CD8-positive, alpha-beta memory T cell (primary cell): ENCODE results near the gene CDK10. TPM values are rescaled to one million over a fixed set of nuclear protein-coding genes. Genes with fewer than 3 reads are reported as not detected.
A peak's percentile ranks its signal among the peaks of the same experiment; 100 is the strongest.
"Not testable (repeated sequence)": the region's sequence is repeated elsewhere in the genome, so short reads cannot be mapped to it uniquely, and the experiment has no call there.

Experiments
- CTCF ChIA-PET: fragments of 350-600 bp; sonication (Branson Sonifier 250); formaldehyde crosslinking; loops from one replicate; lab custom pipeline; 2021; ENCODE audit warnings: antibody characterized with exemption; lab: Charles Lee
- POLR2A ChIA-PET: fragments of 350-600 bp; sonication (Branson Sonifier 250); formaldehyde crosslinking; loops from one replicate; lab custom pipeline; 2021; ENCODE audit warnings: antibody characterized with exemption; lab: Charles Lee
- DNase-seq, 5 donors: peaks; one replicate each; pipeline versions ENCODE4 v3.0.0 to v3.0.0-alpha.2; 2020 to 2022; ENCODE audit warnings: mixed read lengths in 1 of 5
- H3K27ac ChIP-seq: one replicate; pipeline ENCODE4 v1.7.0; 2013; ENCODE audit warnings: low read depth, mild to moderate bottlenecking, low read length, moderate library complexity
- H3K27me3 ChIP-seq: 2 replicates; pipeline ENCODE4 v1.7.0; 2013; ENCODE audit warnings: low read length, mild to moderate bottlenecking; ENCODE audit not compliant: insufficient read depth, poor library complexity, severe bottlenecking
- H3K36me3 ChIP-seq: 2 replicates; pipeline ENCODE4 v1.7.0; 2013; ENCODE audit warnings: mild to moderate bottlenecking, low read length, moderate library complexity; ENCODE audit not compliant: insufficient read depth
- H3K4me1 ChIP-seq: 2 replicates; pipeline ENCODE4 v1.7.0; 2013; ENCODE audit warnings: mild to moderate bottlenecking, low read length, moderate library complexity; ENCODE audit not compliant: insufficient read depth
- H3K4me3 ChIP-seq: 2 replicates; pipeline ENCODE4 v1.7.0; 2013; ENCODE audit warnings: mild to moderate bottlenecking, low read length
- H3K9me3 ChIP-seq: 2 replicates; pipeline ENCODE4 v1.7.0; 2013; ENCODE audit warnings: mild to moderate bottlenecking, low read length
- H3K27ac Mint-ChIP-seq, 8 donors: one replicate each; pipeline ENCODE4 v1.8.0; 2020 to 2021; ENCODE audit warnings: mixed read lengths in 8 of 8, mild to moderate bottlenecking in 6 of 8, inconsistent platforms in 3 of 8, moderate library complexity in 3 of 8
- H3K27me3 Mint-ChIP-seq, 2 donors: one replicate each; pipeline ENCODE4 v1.8.0; 2020 to 2021; ENCODE audit warnings: mixed read lengths in 2 of 2, mild to moderate bottlenecking in 1 of 2, moderate library complexity in 1 of 2
- H3K36me3 Mint-ChIP-seq, 3 donors: one replicate each; pipeline ENCODE4 v1.8.0; 2020 to 2021; ENCODE audit warnings: mixed read lengths in 3 of 3, inconsistent platforms in 1 of 3, mild to moderate bottlenecking in 1 of 3
- H3K4me1 Mint-ChIP-seq, 3 donors: one replicate each; pipeline ENCODE4 v1.8.0; 2020 to 2021; ENCODE audit warnings: mixed read lengths in 3 of 3, inconsistent platforms in 1 of 3, mild to moderate bottlenecking in 1 of 3
- H3K4me3 Mint-ChIP-seq, 7 donors: one replicate each; pipeline ENCODE4 v1.8.0; 2020 to 2021; ENCODE audit warnings: mixed read lengths in 7 of 7, mild to moderate bottlenecking in 6 of 7, moderate library complexity in 4 of 7, inconsistent platforms in 2 of 7
- H3K9me3 Mint-ChIP-seq, 5 donors: one replicate each; pipeline ENCODE4 v1.8.0; 2020 to 2022; ENCODE audit warnings: mixed read lengths in 5 of 5, mild to moderate bottlenecking in 3 of 5, moderate library complexity in 2 of 5, inconsistent platforms in 1 of 5
- polyA plus RNA-seq: library from polyadenylated mRNA; unstranded; fragments of 300-500 nt; fragmentation: Illumina TruSeq; gene quantifications from one replicate; pipeline ENCODE4 v1.2.3, GENCODE V29; 2021
- total RNA-seq, 2 experiments: library from RNA; stranded (reverse); gene quantifications; one replicate each; pipeline ENCODE4 v1.2.3, GENCODE V29; 2021

CDK10 gene
- total and polyA plus RNA-seq, 3 experiments from 2014 or later: 31.8 to 79.0 (median 74.8) TPM

DNA sequence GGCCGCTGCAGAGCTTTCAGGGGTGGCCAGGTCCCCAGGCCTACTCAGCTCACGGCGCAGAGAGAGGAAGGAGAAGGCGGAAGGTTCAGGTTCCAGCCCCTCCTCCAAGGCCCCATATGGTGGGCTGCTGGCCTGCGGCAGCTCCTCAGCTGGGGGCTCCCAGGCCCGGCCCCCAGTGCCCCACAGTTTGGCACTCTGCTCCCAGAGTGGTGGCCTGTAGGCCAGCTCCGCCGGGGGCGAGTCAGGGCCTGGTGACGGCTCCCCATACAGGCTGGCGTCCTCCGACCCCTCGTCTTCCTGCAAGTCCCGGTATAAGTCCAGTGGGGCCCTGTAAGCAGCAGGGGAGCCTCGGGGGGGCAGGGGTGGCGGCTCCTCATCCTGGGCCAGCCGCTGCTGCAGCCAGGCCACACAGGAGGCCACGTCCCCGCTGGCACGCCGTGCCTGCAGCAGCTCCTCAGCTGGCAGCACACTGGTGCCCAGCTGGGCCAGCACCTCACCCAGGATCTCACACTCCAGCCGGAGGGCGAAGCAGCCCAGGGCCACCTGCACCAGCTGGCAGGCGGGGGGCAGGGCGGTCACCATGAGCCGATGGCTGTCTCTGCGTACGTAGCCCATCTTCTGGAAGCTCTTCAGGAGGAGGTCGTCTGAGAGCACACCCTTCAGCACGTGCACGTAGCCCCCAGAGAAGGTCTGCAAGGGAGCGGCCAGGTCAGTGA is 11.3 kb downstream of the CDK10 start:
- H3K4me3 Mint-ChIP-seq: peak overlapping the region in 1 of 7 donors; percentile 54
- peak overlapping the region in 1 of 8 donors; percentile 61 for H3K27ac Mint-ChIP-seq
- H3K4me1 Mint-ChIP-seq: peaks cover 20 to 45% (median 26%) of the 10 kb centered on the region in 3 donors
- H3K9me3 Mint-ChIP-seq: no peaks in the 10 kb centered on the region
- Histone ChIP-seq H3K36me3 (peaks cover 4% of the 10 kb centered on the region), H3K4me3 (no peak overlapping the region), H3K9me3 (no peaks in the 10 kb centered on the region), H3K27ac (no peak overlapping the region), H3K27me3 (no peaks in the 10 kb centered on the region), H3K4me1 (peaks cover 34% of the 10 kb centered on the region)
- H3K36me3 Mint-ChIP-seq: peaks cover 0 to 25% (median 0%) of the 10 kb centered on the region in 3 donors
- peak in 1 of 5 donors; percentile 52 for DNase-seq
- ChIA-PET CTCF (interaction anchor here (0.6 to 17.8 kb wide), 6 partner anchors 8 to 163 kb away, joined by 4 to 323 read pairs (median 11); partner anchors contain the start of gene CDK10), POLR2A (interaction anchor here (0.6 kb wide), 2 partner anchors 92 to 167 kb away, joined by 3 to 13 read pairs; no protein-coding TSS in a partner anchor)
- H3K27me3 Mint-ChIP-seq: no peaks in the 10 kb centered on the region

DNA sequence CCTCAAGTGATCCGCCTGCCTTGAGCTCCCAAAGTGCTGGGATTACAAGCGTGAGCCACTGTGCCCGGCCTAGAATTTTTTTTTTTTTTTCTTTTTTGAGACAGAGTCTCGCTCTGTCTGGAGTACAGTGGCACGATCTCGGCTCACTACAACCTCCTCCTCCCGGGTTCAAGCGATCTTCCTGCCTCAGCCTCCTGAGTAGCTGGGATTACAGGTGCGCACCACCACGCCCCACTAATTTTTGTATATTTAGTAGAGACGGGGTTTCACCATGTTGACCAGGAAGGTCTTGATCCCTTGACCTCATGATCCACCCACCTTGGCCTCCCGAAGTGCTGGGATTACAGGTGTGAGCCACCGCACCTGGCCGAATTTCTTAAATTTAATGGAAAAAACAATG is 12.2 kb downstream of the CDK10 start:
- H3K27ac ChIP-seq, H3K9me3 ChIP-seq, H3K27me3 ChIP-seq, H3K4me3 ChIP-seq, H3K9me3 Mint-ChIP-seq, H3K27me3 Mint-ChIP-seq, H3K36me3 ChIP-seq: not testable (repeated sequence)
- Mint-ChIP-seq H3K4me3 (peak overlapping the region in 1 of 7 donors; percentile 68), H3K36me3 (peaks cover 0 to 16% (median 0%) of the 10 kb centered on the region in 3 donors), H3K4me1 (peaks cover 20 to 45% (median 28%) of the 10 kb centered on the region in 3 donors), H3K27ac (peak overlapping the region in 6 of 8 donors; percentile 57 to 95 (median 74))
- DNase-seq: peak in 1 of 5 donors; percentile 42
- ChIA-PET CTCF (interaction anchor here (0.6 to 17.8 kb wide), 8 partner anchors 10 to 210 kb away, joined by 4 to 323 read pairs (median 20); partner anchors contain the start of gene CDK10), POLR2A (interaction anchor here (1.0 kb wide), 1 partner anchor 12 kb away, joined by 3 read pairs; the partner anchor contains the start of gene CDK10)
- peaks cover 34% of the 10 kb centered on the region for H3K4me1 ChIP-seq

DNA sequence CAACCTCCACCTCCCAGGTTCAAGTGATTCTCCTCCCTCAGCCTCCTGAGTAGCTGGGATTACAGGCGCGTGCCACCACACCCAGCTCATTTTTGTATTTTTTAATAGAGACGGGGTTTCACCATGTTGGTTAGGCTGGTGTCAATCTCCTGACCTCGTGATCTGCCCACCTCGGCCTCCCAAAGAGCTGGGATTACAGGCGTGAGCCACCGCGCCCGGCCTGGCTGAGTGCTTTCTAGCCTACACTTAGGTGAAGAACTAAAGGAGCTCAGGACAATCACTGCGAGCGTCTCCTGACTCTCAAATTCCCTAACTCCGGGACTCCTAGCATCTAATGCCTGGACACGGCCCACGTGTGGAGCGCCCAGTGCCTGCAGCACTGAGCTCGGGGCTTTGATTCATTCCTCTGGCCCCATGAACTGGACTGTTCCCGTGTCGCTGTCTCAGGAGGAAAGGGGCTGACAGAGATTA is 13.2 kb downstream of the CDK10 start:
- DNase-seq, H3K4me3 ChIP-seq, H3K27me3 ChIP-seq, H3K9me3 Mint-ChIP-seq, H3K27me3 Mint-ChIP-seq, H3K9me3 ChIP-seq, H3K36me3 ChIP-seq: not testable (repeated sequence)
- H3K4me1 ChIP-seq: peaks cover 34% of the 10 kb centered on the region
- ChIA-PET POLR2A (interaction anchor here (0.6 to 1.9 kb wide), 5 partner anchors 13 to 174 kb away, joined by 3 to 10 read pairs (median 4); partner anchors contain the start of genes CDK10 and FANCA), CTCF (interaction anchor here (0.7 to 17.8 kb wide), 34 partner anchors 8 to 1857 kb away, joined by 3 to 323 read pairs (median 6); partner anchors contain the start of genes CDK10, CHMP1A, MC1R and SPATA33)
- H3K4me1 Mint-ChIP-seq: peaks cover 20 to 45% (median 28%) of the 10 kb centered on the region in 3 donors
- H3K36me3 Mint-ChIP-seq: peaks cover 0 to 11% (median 0%) of the 10 kb centered on the region in 3 donors
- peak overlapping the region; percentile 81 to 97 (median 90) for H3K27ac Mint-ChIP-seq
- H3K27ac ChIP-seq: peak overlapping the region; percentile 96
- H3K4me3 Mint-ChIP-seq: peak overlapping the region in 5 of 7 donors; percentile 57 to 78 (median 68)

DNA sequence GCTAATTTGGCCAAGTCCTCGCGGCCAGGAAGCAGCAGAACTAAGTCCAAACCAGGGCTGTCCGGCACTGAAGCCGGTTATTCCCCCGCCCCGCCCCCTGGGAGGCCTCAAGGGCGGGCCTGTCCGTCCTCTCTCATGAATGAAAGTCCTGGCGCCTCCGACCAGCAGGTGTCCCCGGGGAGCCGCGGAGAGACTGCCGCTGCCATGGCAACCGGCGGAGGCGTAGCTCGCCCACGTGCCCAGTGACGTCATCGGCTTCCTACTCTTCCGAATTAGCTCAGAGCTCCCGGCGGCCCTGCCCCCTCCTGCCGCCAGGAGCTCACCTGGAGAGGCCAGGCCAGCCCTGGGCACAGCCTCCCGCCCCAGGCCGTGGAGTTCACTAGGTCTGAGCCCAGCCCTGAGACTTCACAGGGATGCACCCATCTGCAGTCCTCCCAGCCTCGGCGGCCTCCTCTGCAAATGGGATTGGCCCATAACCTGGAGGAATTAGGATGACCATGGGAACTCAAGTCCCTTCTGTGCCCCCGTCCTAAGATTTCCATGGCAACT is 13.7 kb downstream of the CDK10 start:
- Mint-ChIP-seq H3K4me3 (peak overlapping the region; percentile 57 to 92 (median 73)), H3K27ac (peak overlapping the region; percentile 81 to 97 (median 90)), H3K27me3 (no peaks in the 10 kb centered on the region), H3K36me3 (peaks cover 0 to 7% (median 0%) of the 10 kb centered on the region in 3 donors), H3K4me1 (peaks cover 20 to 45% (median 30%) of the 10 kb centered on the region in 3 donors), H3K9me3 (no peaks in the 10 kb centered on the region)
- Histone ChIP-seq H3K4me3 (peak overlapping the region; percentile 81), H3K27me3 (no peaks in the 10 kb centered on the region), H3K27ac (peak overlapping the region; percentile 96), H3K4me1 (peaks cover 34% of the 10 kb centered on the region), H3K36me3 (no peaks in the 10 kb centered on the region), H3K9me3 (no peaks in the 10 kb centered on the region)
- ChIA-PET CTCF (interaction anchor here (0.6 to 17.8 kb wide), 39 partner anchors 8 to 1857 kb away, joined by 3 to 323 read pairs (median 5); partner anchors contain the start of genes CDK10, CHMP1A, CPNE7 and FANCA), POLR2A (interaction anchor here (0.6 to 1.9 kb wide), 7 partner anchors 14 to 174 kb away, joined by 3 to 10 read pairs (median 4); partner anchors contain the start of genes CDK10 and FANCA)
- peak; percentile 92 to 98 (median 97) for DNase-seq

DNA sequence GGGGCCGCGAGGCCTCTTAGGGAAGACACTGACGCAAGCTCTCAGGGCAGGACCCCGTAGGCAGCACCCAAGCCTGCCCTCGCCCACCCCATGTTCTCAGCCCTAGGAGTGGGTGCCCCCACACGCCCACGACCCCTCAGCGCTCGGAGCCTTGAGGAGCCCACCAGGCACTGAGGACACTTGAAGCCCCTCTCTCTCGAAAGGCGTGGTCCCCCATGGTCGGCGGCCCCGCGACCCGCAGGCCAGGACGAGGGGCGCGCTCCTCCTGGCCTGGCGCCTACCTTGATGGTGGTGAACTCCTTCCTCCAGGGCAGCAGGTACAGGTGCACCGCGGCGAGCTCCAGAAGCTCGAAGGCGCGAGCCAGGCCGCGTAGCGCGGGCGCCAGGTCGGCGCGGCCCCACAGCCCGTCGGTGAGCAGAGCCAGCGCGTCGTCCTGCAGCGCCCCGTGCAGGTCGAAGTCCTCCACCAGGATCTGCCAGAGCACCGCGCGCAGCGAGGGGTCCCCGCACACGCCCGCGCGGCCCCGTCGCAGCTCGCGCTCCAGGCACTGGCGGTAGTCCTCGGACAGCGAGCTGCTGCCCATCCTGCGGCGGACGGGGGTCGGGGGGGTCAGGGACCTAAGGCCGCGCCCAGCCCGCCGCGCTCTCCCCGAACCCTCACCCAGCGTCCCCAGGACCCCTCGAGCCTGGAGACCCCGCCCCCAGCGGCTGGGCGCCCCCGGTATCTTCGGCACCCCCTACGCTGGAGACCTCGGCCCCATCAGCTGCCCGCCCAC is 14.3 kb downstream of the CDK10 start:
- Histone ChIP-seq H3K4me3 (peak overlapping the region; percentile 81), H3K4me1 (peaks cover 33% of the 10 kb centered on the region), H3K27me3 (no peaks in the 10 kb centered on the region), H3K36me3 (no peaks in the 10 kb centered on the region), H3K9me3 (no peaks in the 10 kb centered on the region), H3K27ac (peak overlapping the region; percentile 96)
- Mint-ChIP-seq H3K36me3 (peaks cover 0 to 3% (median 0%) of the 10 kb centered on the region in 3 donors), H3K4me1 (peaks cover 21 to 40% (median 28%) of the 10 kb centered on the region in 3 donors), H3K27me3 (no peaks in the 10 kb centered on the region), H3K9me3 (no peaks in the 10 kb centered on the region), H3K27ac (peak overlapping the region; percentile 81 to 97 (median 90)), H3K4me3 (peak overlapping the region; percentile 71 to 92 (median 78))
- POLR2A ChIA-PET: interaction anchor here (0.7 to 1.9 kb wide), 10 partner anchors 14 to 173 kb away, joined by 3 to 10 read pairs (median 6); partner anchors contain the start of gene CDK10
- CTCF ChIA-PET: interaction anchor here (0.6 to 17.8 kb wide), 37 partner anchors 7 to 1858 kb away, joined by 3 to 323 read pairs (median 5); partner anchors contain the start of genes CDK10, CHMP1A, CPNE7 and FANCA
- peak; percentile 43 to 82 (median 62) for DNase-seq

DNA sequence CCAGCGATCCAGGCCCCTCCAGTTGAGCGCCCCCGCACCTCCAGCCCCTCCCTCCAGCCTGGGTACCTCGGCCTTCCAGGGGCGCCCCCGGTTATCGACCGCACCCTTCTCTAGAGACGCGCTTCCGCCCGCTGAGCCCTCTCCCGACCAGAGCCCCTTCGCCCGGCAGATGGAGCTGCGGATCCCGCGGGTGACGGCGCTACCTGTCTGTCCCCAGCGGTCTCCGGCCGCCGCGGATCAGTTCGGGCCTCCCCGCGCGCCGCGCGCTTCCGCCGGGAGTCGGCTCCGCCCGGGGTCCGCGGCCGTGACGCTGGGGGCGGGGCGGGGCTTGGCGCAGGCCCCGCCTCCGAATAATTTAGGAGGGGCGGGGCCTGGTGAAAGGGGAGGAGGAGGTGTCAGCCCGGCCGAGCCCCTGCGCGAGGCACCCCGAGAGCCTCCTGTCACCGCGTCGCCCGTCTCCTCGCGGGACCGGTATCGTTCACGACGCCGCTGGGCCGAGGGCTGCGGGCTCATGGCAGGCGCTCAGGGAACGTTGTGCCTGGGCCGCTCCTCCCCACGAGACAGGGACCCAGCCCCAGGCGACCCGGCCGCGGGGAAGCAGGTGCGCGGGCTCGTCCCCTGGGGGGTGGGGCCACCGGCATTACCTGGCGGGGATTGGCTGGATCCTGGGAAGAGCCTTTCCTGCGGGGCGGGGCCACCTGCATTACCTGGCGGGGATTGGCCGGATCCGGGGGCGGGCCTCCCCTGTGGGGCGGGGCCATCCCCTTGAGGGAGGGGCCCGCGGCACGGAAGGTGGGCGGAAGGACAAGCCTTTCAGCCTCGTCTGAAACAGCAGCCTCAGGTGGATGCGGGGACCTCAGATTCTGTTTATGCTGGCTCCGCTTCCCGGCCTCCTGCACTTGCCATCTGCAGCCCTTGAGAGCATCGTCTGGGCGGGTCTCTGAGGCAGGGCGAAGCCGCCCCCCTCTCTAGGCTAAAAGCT is 15.2 kb downstream of the CDK10 start, which contains the start of gene SPATA2L:
Gene SPATA2L, minus strand, starts transcription at position 281 of the 982 bp plus-strand sequence. CDS start 473 bp downstream, outside the sequence.
- Mint-ChIP-seq H3K27ac (peak within 1 kb of the TSS; percentile 81 to 97 (median 93)), H3K4me3 (peak within 1 kb of the TSS; percentile 71 to 92 (median 78)), H3K27me3 (no peaks in the 10 kb centered on the region), H3K36me3 (peaks cover 0 to 3% (median 0%) of the 10 kb centered on the region in 3 donors), H3K9me3 (no peaks in the 10 kb centered on the region), H3K4me1 (peaks cover 21 to 36% (median 25%) of the 10 kb centered on the region in 3 donors)
- Histone ChIP-seq H3K36me3 (no peaks in the 10 kb centered on the region), H3K4me3 (peak within 1 kb of the TSS; percentile 81), H3K4me1 (peaks cover 29% of the 10 kb centered on the region), H3K9me3 (no peaks in the 10 kb centered on the region), H3K27me3 (no peaks in the 10 kb centered on the region), H3K27ac (peak within 1 kb of the TSS; percentile 96)
- ChIA-PET POLR2A (interaction anchor here (0.6 to 1.4 kb wide), 7 partner anchors 16 to 190 kb away, joined by 3 to 10 read pairs (median 5); no protein-coding TSS in a partner anchor), CTCF (interaction anchor here (1.2 to 17.8 kb wide), 14 partner anchors 8 to 207 kb away, joined by 4 to 323 read pairs (median 18); partner anchors contain the start of genes CPNE7 and TCF25)
- peak; percentile 97 to 100 (median 98) for DNase-seq
